Stomach (tissue), 4 donors: ENCODE results near the gene ARHGEF37.

Source experiments
- CTCF ChIP-seq, 7 experiments: fragments of 450-650 bp in 4 of 7; fragments of 200-600 bp in 3 of 7; sonication (generic) in 3 of 7; IDR thresholded peaks; one replicate each; pipeline ENCODE4 v1.5.1; 2016 to 2019; ENCODE audit warnings: antibody characterized with exemption in 7 of 7, control low read depth in 2 of 7, mild to moderate bottlenecking in 1 of 7
- EP300 ChIP-seq: sonication (generic); formaldehyde crosslinking; IDR thresholded peaks from one replicate; pipeline ENCODE4 v1.6.1; 2017; ENCODE audit warnings: antibody characterized with exemption
- POLR2A ChIP-seq, 4 donors: fragments of 450-650 bp; IDR thresholded peaks; one replicate each; pipeline ENCODE4 v1.6.1; 2016; ENCODE audit warnings: antibody characterized with exemption in 4 of 4, control low read depth in 2 of 4, mild to moderate bottlenecking in 1 of 4, moderate library complexity in 1 of 4
- POLR2AphosphoS5 ChIP-seq, 3 donors: sonication (generic); formaldehyde crosslinking; IDR thresholded peaks; one replicate each; pipeline ENCODE4 v1.6.1; 2016; ENCODE audit warnings: antibody characterized with exemption in 3 of 3

GRCh38 chr5:149603920-149604319, 22.6 kb downstream of the ARHGEF37 start:
- TF ChIP-seq CTCF (IDR thresholded peaks at IDR 0.05) (no peak), POLR2A (IDR thresholded peaks at IDR 0.05) (no peak), EP300 (no peak), POLR2AphosphoS5 (IDR thresholded peaks at IDR 0.05) (no peak)
